Measurements from ENCODE around the gene MED13L.

Gene MED13L

GRCh38 chr12:116204785-116205184 lies 72.7 kb downstream of the MED13L start:
- H3K36me3 ChIP-seq (ENCODE audit: control insufficient read depth, insufficient read depth, low read length, severe bottlenecking) = no peaks in the 10 kb centered on the region
- H3K4me1 ChIP-seq (ENCODE audit: control insufficient read depth, insufficient read depth, low read length) = peaks cover 40% of the 10 kb centered on the region
- H3K9ac ChIP-seq (ENCODE audit: low read length) = no peak overlapping the region
- H3K27me3 ChIP-seq (replicated peaks; ENCODE audit: control insufficient read depth, insufficient read depth, low read length) = no peaks in the 10 kb centered on the region
- H3K9me3 ChIP-seq (ENCODE audit: control insufficient read depth, low read length) = no peaks in the 10 kb centered on the region
- H3K4me3 ChIP-seq (ENCODE audit: low read length) = no peak overlapping the region
- no peak for DNase-seq (ENCODE audit: low read depth)

GRCh38 chr12:116204169-116204568 lies 73.3 kb downstream of the MED13L start:
- H3K9me3 ChIP-seq (ENCODE audit: control insufficient read depth, low read length) = no peaks in the 10 kb centered on the region
- no peak overlapping the region for H3K4me3 ChIP-seq (ENCODE audit: low read length)
- H3K9ac ChIP-seq (ENCODE audit: low read length) = no peak overlapping the region
- peaks cover 40% of the 10 kb centered on the region for H3K4me1 ChIP-seq (ENCODE audit: control insufficient read depth, insufficient read depth, low read length)
- DNase-seq (ENCODE audit: low read depth) = no peak
- no peaks in the 10 kb centered on the region for H3K36me3 ChIP-seq (ENCODE audit: control insufficient read depth, insufficient read depth, low read length, severe bottlenecking)
- no peaks in the 10 kb centered on the region for H3K27me3 ChIP-seq (replicated peaks; ENCODE audit: control insufficient read depth, insufficient read depth, low read length)

GRCh38 chr12:116202940-116203339 lies 74.6 kb downstream of the MED13L start:
- Histone ChIP-seq H3K4me1 (ENCODE audit: control insufficient read depth, insufficient read depth, low read length) (peaks cover 50% of the 10 kb centered on the region), H3K4me3 (ENCODE audit: low read length) (no peak overlapping the region), H3K36me3 (ENCODE audit: control insufficient read depth, insufficient read depth, low read length, severe bottlenecking) (no peaks in the 10 kb centered on the region), H3K27me3 (replicated peaks; ENCODE audit: control insufficient read depth, insufficient read depth, low read length) (no peaks in the 10 kb centered on the region), H3K9ac (ENCODE audit: low read length) (peak overlapping the region; percentile 28), H3K9me3 (ENCODE audit: control insufficient read depth, low read length) (no peaks in the 10 kb centered on the region)
- peak; percentile 60 for DNase-seq (ENCODE audit: low read depth)

GRCh38 chr12:116202433-116202832 lies 75.1 kb downstream of the MED13L start:
- Histone ChIP-seq H3K36me3 (ENCODE audit: control insufficient read depth, insufficient read depth, low read length, severe bottlenecking) (no peaks in the 10 kb centered on the region), H3K9me3 (ENCODE audit: control insufficient read depth, low read length) (no peaks in the 10 kb centered on the region), H3K9ac (ENCODE audit: low read length) (peak overlapping the region; percentile 28), H3K4me3 (ENCODE audit: low read length) (no peak overlapping the region), H3K4me1 (ENCODE audit: control insufficient read depth, insufficient read depth, low read length) (peaks cover 52% of the 10 kb centered on the region), H3K27me3 (replicated peaks; ENCODE audit: control insufficient read depth, insufficient read depth, low read length) (no peaks in the 10 kb centered on the region)
- DNase-seq (ENCODE audit: low read depth) = peak; percentile 32

DNA sequence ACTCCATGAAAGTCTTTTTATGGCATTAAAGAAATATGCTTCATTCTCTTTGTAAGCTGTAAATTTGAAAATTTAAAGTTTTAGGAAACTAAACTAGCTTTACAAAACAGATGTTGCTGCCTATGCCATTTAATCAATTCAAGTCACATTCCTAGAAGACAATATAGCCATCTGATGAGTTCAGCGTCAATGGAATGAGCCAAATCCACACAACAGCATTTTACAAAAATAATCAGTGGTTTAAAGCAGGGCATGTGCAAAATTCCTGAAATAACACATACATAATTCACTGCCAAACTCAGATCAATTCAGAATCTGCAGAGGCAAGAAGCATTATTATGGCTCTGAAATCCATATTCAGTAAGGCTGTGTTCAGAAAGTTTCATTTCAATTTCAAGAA lies 75.6 kb downstream of the MED13L start:
- H3K9ac ChIP-seq (ENCODE audit: low read length) = peak overlapping the region; percentile 28
- peak; percentile 46 for DNase-seq (ENCODE audit: low read depth)
- no peak overlapping the region for H3K4me3 ChIP-seq (ENCODE audit: low read length)

GRCh38 chr12:116201359-116201758 lies 76.1 kb downstream of the MED13L start:
- Histone ChIP-seq H3K4me1 (ENCODE audit: control insufficient read depth, insufficient read depth, low read length) (peaks cover 60% of the 10 kb centered on the region), H3K4me3 (ENCODE audit: low read length) (peak overlapping the region; percentile 1), H3K9ac (ENCODE audit: low read length) (no peak overlapping the region), H3K9me3 (ENCODE audit: control insufficient read depth, low read length) (no peaks in the 10 kb centered on the region), H3K36me3 (ENCODE audit: control insufficient read depth, insufficient read depth, low read length, severe bottlenecking) (no peaks in the 10 kb centered on the region), H3K27me3 (replicated peaks; ENCODE audit: control insufficient read depth, insufficient read depth, low read length) (no peaks in the 10 kb centered on the region)
- DNase-seq (ENCODE audit: low read depth) = no peak

More for the DNA sequence above, 75.6 kb downstream of the MED13L start:
- Histone ChIP-seq H3K9me3 (ENCODE audit: control insufficient read depth, low read length) (no peaks in the 10 kb centered on the region), H3K27me3 (replicated peaks; ENCODE audit: control insufficient read depth, insufficient read depth, low read length) (no peaks in the 10 kb centered on the region), H3K36me3 (ENCODE audit: control insufficient read depth, insufficient read depth, low read length, severe bottlenecking) (no peaks in the 10 kb centered on the region), H3K4me1 (ENCODE audit: control insufficient read depth, insufficient read depth, low read length) (peaks cover 55% of the 10 kb centered on the region)

DNA sequence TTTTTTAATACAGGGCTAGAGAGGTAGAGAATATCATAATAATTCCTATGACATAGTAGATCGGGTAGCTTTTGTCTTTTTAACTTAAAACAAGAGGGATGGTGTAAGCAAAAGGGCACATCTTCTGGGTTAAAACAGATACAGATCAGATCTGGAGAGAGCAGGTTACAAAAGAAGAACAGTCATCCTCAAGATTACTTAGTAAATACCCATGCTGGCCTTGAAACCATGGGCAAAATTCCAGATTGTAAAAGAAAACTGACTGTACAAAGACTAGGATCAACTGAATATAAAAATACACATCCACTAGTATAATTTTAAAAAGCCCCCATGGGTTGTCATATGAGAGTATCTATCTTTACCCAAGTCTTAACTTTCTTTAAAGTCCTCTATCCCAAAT lies 76.7 kb downstream of the MED13L start:
- Histone ChIP-seq H3K4me3 (ENCODE audit: low read length) (peak overlapping the region; percentile 1), H3K27me3 (replicated peaks; ENCODE audit: control insufficient read depth, insufficient read depth, low read length) (no peaks in the 10 kb centered on the region), H3K4me1 (ENCODE audit: control insufficient read depth, insufficient read depth, low read length) (peaks cover 66% of the 10 kb centered on the region), H3K9me3 (ENCODE audit: control insufficient read depth, low read length) (no peaks in the 10 kb centered on the region), H3K36me3 (ENCODE audit: control insufficient read depth, insufficient read depth, low read length, severe bottlenecking) (no peaks in the 10 kb centered on the region), H3K9ac (ENCODE audit: low read length) (no peak overlapping the region)
- peak; percentile 69 for DNase-seq (ENCODE audit: low read depth)

DNA sequence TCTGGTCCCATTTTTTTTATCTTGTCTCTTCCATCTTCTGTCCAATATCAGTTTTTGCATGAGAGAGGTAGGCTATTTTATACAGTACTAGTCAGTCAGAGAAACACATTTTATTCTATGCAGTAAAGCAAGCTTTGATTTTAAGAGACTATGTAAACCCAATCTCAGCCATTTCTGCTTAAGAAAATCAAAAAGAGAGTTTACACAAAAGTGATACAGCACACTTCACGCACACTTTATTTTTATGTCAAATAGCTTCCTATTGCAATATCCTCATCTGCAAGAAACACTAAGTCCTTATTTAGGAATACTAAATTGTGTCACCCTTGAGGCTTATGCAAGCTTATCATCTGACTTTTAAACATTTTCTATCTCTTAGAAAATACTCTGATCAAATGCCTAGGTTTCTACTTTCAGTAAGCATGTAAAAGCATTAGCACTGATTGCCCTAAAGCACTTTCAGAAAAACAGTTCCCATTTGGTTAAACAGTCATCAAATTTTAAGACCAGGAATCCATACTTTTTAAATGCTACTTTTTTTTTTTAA lies 78.3 kb downstream of the MED13L start:
- Histone ChIP-seq H3K27me3 (replicated peaks; ENCODE audit: control insufficient read depth, insufficient read depth, low read length) (no peaks in the 10 kb centered on the region), H3K36me3 (ENCODE audit: control insufficient read depth, insufficient read depth, low read length, severe bottlenecking) (no peaks in the 10 kb centered on the region), H3K4me3 (ENCODE audit: low read length) (peak overlapping the region; percentile 45), H3K4me1 (ENCODE audit: control insufficient read depth, insufficient read depth, low read length) (peaks cover 75% of the 10 kb centered on the region), H3K9me3 (ENCODE audit: control insufficient read depth, low read length) (no peaks in the 10 kb centered on the region), H3K9ac (ENCODE audit: low read length) (no peak overlapping the region)
- peak; percentile 25 for DNase-seq (ENCODE audit: low read depth)

DNA sequence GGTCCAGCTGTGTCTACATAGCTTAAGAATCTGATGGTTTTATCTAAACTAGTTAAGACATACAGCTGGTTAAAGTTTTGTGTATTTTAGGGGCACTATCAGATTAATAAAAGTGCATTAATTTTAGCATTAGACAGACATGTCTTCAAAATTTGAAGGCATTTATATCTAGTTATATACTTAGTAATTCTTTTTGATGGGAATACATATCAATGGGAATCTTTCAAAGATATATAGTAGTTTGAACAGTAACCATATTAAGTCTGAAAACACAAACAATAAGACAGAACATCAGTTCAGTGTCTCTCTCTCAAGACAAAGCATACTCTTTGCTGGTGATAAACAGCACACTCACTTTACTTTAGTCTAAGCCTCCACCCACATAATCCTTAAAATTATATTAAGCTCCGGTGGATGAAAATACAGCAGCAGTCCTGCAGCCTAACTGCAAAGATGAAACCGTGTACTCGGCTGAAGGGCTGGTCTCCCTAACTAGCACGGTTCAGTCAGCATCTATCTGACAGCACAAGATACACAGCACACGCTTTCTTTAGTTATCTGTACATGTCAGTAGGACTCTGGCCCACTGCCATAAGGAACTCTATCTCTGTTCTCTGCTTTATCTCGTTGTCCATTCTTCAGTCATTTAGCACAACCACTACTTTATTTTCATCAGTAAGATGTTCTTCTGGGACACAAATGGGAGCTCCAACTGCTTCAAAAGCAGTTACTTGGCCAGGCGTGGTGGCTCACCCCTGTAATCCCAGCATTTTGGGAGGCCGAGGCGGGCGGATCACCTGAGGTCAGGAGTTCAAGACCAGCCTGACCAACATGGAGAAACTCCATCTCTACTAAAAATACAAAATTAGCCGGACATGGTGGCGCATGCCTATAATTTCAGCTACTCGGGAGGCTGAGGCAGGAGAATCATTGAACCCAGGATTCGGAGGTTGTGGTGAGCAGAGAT lies 80.5 kb downstream of the MED13L start:
- no peak overlapping the region for H3K4me3 ChIP-seq (ENCODE audit: low read length)
- peaks cover 76% of the 10 kb centered on the region for H3K4me1 ChIP-seq (ENCODE audit: control insufficient read depth, insufficient read depth, low read length)
- H3K9me3 ChIP-seq (ENCODE audit: control insufficient read depth, low read length) = no peaks in the 10 kb centered on the region
- no peak overlapping the region for H3K9ac ChIP-seq (ENCODE audit: low read length)
- DNase-seq (ENCODE audit: low read depth) = no peak
- no peaks in the 10 kb centered on the region for H3K27me3 ChIP-seq (replicated peaks; ENCODE audit: control insufficient read depth, insufficient read depth, low read length)
- no peaks in the 10 kb centered on the region for H3K36me3 ChIP-seq (ENCODE audit: control insufficient read depth, insufficient read depth, low read length, severe bottlenecking)

GRCh38 chr12:116196226-116196625 lies 81.3 kb downstream of the MED13L start:
- H3K27me3 ChIP-seq (replicated peaks; ENCODE audit: control insufficient read depth, insufficient read depth, low read length) = no peaks in the 10 kb centered on the region
- H3K4me3 ChIP-seq (ENCODE audit: low read length) = peak overlapping the region; percentile 8
- no peak for DNase-seq (ENCODE audit: low read depth)
- H3K9me3 ChIP-seq (ENCODE audit: control insufficient read depth, low read length) = no peaks in the 10 kb centered on the region
- no peak overlapping the region for H3K9ac ChIP-seq (ENCODE audit: low read length)
- peaks cover 70% of the 10 kb centered on the region for H3K4me1 ChIP-seq (ENCODE audit: control insufficient read depth, insufficient read depth, low read length)
- H3K36me3 ChIP-seq (ENCODE audit: control insufficient read depth, insufficient read depth, low read length, severe bottlenecking) = no peaks in the 10 kb centered on the region

DNA sequence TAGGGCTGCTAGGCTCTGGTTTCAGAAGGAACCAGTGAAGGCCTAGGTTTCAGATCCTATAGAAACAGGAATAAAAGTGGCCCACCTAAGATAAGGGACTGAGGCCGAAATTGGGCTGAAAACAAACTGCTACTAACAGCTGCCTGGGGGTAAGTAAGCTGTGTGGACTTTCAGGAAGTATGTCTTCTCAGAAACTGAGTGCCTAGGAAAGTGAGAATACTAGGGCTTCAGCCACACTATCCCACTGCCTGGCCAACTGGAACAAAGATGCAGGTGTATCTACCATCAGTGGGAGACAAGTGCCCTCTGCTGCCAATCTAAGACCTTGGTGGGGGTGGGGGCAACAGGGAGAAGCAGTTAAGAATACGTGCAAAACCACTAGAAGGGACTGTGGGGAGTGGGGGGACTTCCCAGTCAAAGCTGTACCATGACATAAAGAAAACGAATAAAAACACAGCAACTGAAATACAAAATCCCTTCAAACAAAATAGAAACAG lies 82.5 kb downstream of the MED13L start:
- no peak for DNase-seq (ENCODE audit: low read depth)
- Histone ChIP-seq H3K4me3 (ENCODE audit: low read length) (no peak overlapping the region), H3K9ac (ENCODE audit: low read length) (no peak overlapping the region), H3K27me3 (replicated peaks; ENCODE audit: control insufficient read depth, insufficient read depth, low read length) (no peaks in the 10 kb centered on the region), H3K36me3 (ENCODE audit: control insufficient read depth, insufficient read depth, low read length, severe bottlenecking) (no peaks in the 10 kb centered on the region), H3K4me1 (ENCODE audit: control insufficient read depth, insufficient read depth, low read length) (peaks cover 65% of the 10 kb centered on the region), H3K9me3 (ENCODE audit: control insufficient read depth, low read length) (no peaks in the 10 kb centered on the region)

Measured in adipocyte (in vitro differentiated cells).